Mucosa of rectum (tissue), 2 donors: ENCODE measurements around the gene IRAK4.

ENCODE experiments used
- H3K27ac ChIP-seq, 2 donors: one replicate each; pipeline ENCODE4 v1.7.0; 2013; ENCODE audit warnings: inconsistent platforms in 2 of 2, low read depth in 2 of 2, low read length in 2 of 2
- H3K27me3 ChIP-seq, 2 donors: one replicate each; pipeline ENCODE4 v1.7.0; 2013; ENCODE audit warnings: low read length in 2 of 2; ENCODE audit not compliant: control insufficient read depth in 2 of 2, insufficient read depth in 2 of 2
- H3K36me3 ChIP-seq, 2 donors: one replicate each; pipeline ENCODE4 v1.7.0; 2013; ENCODE audit warnings: low read length in 2 of 2; ENCODE audit not compliant: control insufficient read depth in 2 of 2, insufficient read depth in 2 of 2
- H3K4me1 ChIP-seq, 2 donors: one replicate each; pipeline ENCODE4 v1.7.0; 2013; ENCODE audit warnings: low read length in 2 of 2, mild to moderate bottlenecking in 1 of 2; ENCODE audit not compliant: control insufficient read depth in 2 of 2, insufficient read depth in 2 of 2
- H3K4me3 ChIP-seq, 2 donors: one replicate each; pipeline ENCODE4 v1.7.0; 2013; ENCODE audit warnings: low read length in 2 of 2
- H3K9ac ChIP-seq, 2 donors: one replicate each; pipeline ENCODE4 v1.7.0; 2013; ENCODE audit warnings: low read length in 2 of 2, low read depth in 1 of 2, mild to moderate bottlenecking in 1 of 2
- H3K9me3 ChIP-seq, 2 donors: one replicate each; pipeline ENCODE4 v1.7.0; 2013; ENCODE audit warnings: low read length in 2 of 2; ENCODE audit not compliant: control insufficient read depth in 2 of 2
- donor health status: healthy.
- donor health status: Normal muscosa, but diverticular disease.

Gene IRAK4

GRCh38 chr12:43758728-43759563, at the start of gene IRAK4, which contains the start of gene PUS7L:
Gene IRAK4, plus strand, starts transcription at chr12:43758951. Its CDS starts 9,161 bp downstream, at chr12:43768112.
Gene PUS7L, minus strand, starts transcription at chr12:43758790. Its CDS starts 3,545 bp downstream, at chr12:43755245.
- no peaks in the 10 kb centered on the region for H3K9me3 ChIP-seq
- peaks cover 15 to 18% of the 10 kb centered on the region in 2 donors for H3K4me1 ChIP-seq
- no peaks in the 10 kb centered on the region for H3K27me3 ChIP-seq
- H3K36me3 ChIP-seq = no peaks in the 10 kb centered on the region
- H3K27ac ChIP-seq = peak within 1 kb of the TSS; percentile 96
- peak within 1 kb of the TSS; percentile 94 to 96 for H3K4me3 ChIP-seq
- H3K9ac ChIP-seq = peak within 1 kb of the TSS; percentile 93 to 96

DNA sequence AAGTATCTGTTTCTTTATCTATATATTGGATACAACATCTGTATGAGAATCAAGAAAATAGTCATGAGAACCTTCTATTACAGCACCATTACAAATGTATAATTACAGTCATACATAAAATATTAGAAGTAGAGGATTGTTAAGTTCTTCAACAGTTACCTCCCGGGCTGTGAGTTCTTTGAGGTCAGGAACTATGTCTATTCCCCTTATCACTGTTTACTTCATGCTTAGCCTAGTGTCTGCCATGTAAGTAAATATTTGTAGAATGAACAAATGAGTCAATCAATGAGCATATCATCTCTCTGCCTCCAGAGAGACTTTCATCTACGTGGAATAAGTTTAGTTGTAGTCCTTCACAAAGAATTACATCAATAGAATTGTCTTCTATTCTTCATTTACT, 47.4 kb upstream of the IRAK4 start:
- Histone ChIP-seq H3K27ac (no peak overlapping the region), H3K4me3 (no peak overlapping the region), H3K4me1 (no peaks in the 10 kb centered on the region), H3K36me3 (no peaks in the 10 kb centered on the region), H3K9me3 (no peaks in the 10 kb centered on the region), H3K27me3 (no peaks in the 10 kb centered on the region), H3K9ac (no peak overlapping the region)

DNA sequence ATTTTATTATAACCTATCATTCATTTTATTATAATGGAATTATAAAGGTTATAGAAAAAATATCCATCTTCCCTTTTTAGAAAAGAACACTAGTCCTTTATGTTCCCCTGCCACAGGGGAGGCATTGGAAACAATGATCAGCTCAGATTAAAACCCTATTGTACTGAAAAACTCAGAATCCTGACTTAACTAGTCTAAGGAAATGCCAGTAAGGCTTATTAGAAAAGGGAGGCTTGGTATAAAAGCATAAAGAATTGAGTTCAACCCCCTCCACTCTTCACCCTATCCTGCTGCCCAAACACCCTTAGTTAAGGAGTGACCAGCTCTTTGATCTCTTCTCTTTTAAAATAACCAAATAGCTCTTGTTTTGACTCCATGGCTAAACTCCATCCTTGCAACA, 36.1 kb upstream of the IRAK4 start:
- H3K27ac ChIP-seq = no peak overlapping the region
- no peaks in the 10 kb centered on the region for H3K36me3 ChIP-seq
- no peak overlapping the region for H3K4me3 ChIP-seq
- no peaks in the 10 kb centered on the region for H3K9me3 ChIP-seq
- no peaks in the 10 kb centered on the region for H3K27me3 ChIP-seq
- H3K4me1 ChIP-seq = no peaks in the 10 kb centered on the region
- H3K9ac ChIP-seq = no peak overlapping the region

DNA sequence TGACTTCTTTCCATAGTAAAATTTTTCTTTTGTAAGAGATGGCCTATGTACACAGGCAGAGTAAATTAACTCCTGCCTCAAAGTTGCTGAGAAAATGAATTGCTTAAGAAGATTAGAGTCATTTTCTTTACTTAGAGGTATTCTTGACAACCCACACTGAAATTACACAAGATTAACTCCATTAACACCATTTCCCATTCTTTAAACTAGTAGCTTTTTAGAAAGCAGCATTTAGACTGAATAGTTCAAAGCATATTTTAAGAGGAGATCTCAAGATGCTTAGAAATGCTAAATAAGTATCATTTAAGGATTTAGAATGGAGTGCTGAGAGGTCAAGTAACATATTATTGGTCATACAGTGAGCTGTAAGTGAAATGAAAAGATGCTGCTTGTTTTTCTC, 35.6 kb upstream of the IRAK4 start:
- H3K36me3 ChIP-seq = no peaks in the 10 kb centered on the region
- no peak overlapping the region for H3K9ac ChIP-seq
- no peaks in the 10 kb centered on the region for H3K27me3 ChIP-seq
- H3K4me1 ChIP-seq = no peaks in the 10 kb centered on the region
- no peak overlapping the region for H3K27ac ChIP-seq
- H3K4me3 ChIP-seq = no peak overlapping the region
- H3K9me3 ChIP-seq = no peaks in the 10 kb centered on the region

DNA sequence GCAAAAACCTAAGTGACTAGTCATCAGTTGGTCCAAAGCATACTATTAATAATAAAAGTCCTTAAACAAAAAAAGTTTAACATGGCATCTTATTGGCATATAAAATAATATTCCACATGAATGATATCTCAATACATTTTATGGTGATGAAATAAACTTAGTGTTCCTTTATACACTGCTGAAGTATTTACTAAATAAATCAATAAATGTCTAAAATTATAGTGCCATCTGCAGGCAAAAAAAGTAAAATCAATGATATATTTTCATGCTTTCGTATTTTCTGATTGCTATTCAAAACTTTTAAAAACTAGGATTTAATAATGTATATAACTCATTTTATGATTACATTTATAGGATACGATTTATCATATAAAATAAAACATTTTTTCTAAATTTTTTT, 30.6 kb upstream of the IRAK4 start:
- peaks cover 4 to 15% of the 10 kb centered on the region in 2 donors for H3K36me3 ChIP-seq
- H3K9ac ChIP-seq = no peak overlapping the region
- H3K27ac ChIP-seq = no peak overlapping the region
- no peaks in the 10 kb centered on the region for H3K9me3 ChIP-seq
- H3K4me1 ChIP-seq = no peaks in the 10 kb centered on the region
- no peaks in the 10 kb centered on the region for H3K27me3 ChIP-seq
- no peak overlapping the region for H3K4me3 ChIP-seq

- Histone ChIP-seq H3K9me3 (no peaks in the 10 kb centered on the region), H3K4me1 (no peaks in the 10 kb centered on the region), H3K36me3 (peaks cover 4 to 15% of the 10 kb centered on the region in 2 donors), H3K4me3 (no peak overlapping the region), H3K9ac (no peak overlapping the region), H3K27ac (no peak overlapping the region), H3K27me3 (no peaks in the 10 kb centered on the region)
Measured at GRCh38 chr12:43728698-43729097, 30.1 kb upstream of the IRAK4 start.

- no peaks in the 10 kb centered on the region for H3K9me3 ChIP-seq
- no peak overlapping the region for H3K27ac ChIP-seq
- H3K27me3 ChIP-seq = no peaks in the 10 kb centered on the region
- peaks cover 7 to 15% of the 10 kb centered on the region in 2 donors for H3K36me3 ChIP-seq
- no peak overlapping the region for H3K9ac ChIP-seq
- H3K4me3 ChIP-seq = no peak overlapping the region
- no peaks in the 10 kb centered on the region for H3K4me1 ChIP-seq
Measured at GRCh38 chr12:43730283-43730682, 28.5 kb upstream of the IRAK4 start.

GRCh38 chr12:43733687-43734086, 25.1 kb upstream of the IRAK4 start:
- Histone ChIP-seq H3K27ac (no peak overlapping the region), H3K27me3 (no peaks in the 10 kb centered on the region), H3K9ac (no peak overlapping the region), H3K4me1 (no peaks in the 10 kb centered on the region), H3K4me3 (no peak overlapping the region), H3K9me3 (no peaks in the 10 kb centered on the region), H3K36me3 (peaks cover 13 to 25% of the 10 kb centered on the region in 2 donors)

DNA sequence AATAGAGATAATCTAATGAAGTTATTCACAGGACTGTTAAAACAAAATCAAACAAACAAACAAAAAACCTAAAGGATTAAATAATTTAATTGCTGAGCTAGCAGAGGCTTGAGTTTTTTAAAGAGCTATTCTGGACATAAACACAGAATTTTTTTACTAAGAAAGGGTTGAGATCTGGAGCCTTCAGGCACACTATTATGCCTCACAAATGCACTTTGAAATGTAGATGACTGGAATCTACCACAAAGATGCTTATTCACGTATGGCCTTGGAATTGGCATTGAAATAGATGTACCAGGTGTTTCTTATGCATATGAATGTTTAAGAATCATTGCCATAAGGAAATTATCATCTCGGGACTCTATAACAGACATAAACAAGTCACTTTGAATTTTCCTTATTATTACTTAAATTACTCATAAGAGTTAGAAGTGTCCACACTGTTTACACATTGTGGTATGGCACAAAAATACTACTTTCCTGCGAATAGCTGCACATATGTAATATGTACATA, 21.8 kb upstream of the IRAK4 start:
- H3K36me3 ChIP-seq = peaks cover 10 to 29% of the 10 kb centered on the region in 2 donors
- no peak overlapping the region for H3K4me3 ChIP-seq
- H3K9me3 ChIP-seq = no peaks in the 10 kb centered on the region
- no peak overlapping the region for H3K27ac ChIP-seq
- no peak overlapping the region for H3K9ac ChIP-seq
- no peaks in the 10 kb centered on the region for H3K27me3 ChIP-seq
- H3K4me1 ChIP-seq = no peaks in the 10 kb centered on the region

DNA sequence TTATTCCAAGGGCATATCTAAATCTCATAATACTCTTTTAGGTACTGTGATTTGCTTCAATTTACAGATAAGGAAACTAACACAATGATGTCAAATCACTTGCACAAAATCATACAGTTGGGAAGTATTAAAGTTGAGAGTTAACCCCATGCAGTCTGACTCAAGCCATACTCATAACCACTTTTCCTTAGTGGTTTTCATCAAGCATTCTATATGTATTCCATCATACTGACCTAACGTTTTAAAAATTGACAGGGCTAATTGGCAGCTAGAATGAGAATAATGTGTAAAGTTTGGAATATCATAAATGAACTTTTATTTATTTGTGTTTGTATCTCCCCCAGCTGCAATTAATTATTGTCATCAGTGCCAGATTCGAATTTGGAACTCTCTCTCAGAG, 21.1 kb upstream of the IRAK4 start:
- Histone ChIP-seq H3K9ac (no peak overlapping the region), H3K36me3 (peaks cover 17 to 27% of the 10 kb centered on the region in 2 donors), H3K27me3 (no peaks in the 10 kb centered on the region), H3K4me3 (no peak overlapping the region), H3K9me3 (no peaks in the 10 kb centered on the region), H3K27ac (no peak overlapping the region), H3K4me1 (no peaks in the 10 kb centered on the region)
